HEK293T (cell line): ENCODE results near the gene CUBN.

Experiments used
- CTCF ChIA-PET: fragments of 350-600 bp; formaldehyde crosslinking; extraction: SDS; loops from one replicate; lab custom pipeline; 2021; ENCODE audit warnings: antibody characterized with exemption, inconsistent platforms; lab: Yijun Ruan, JAX
- POLR2A ChIA-PET: fragments of 350-600 bp; formaldehyde crosslinking; extraction: SDS; loops from one replicate; lab custom pipeline; 2020; ENCODE audit warnings: antibody characterized with exemption, inconsistent platforms; lab: Yijun Ruan, JAX
- DNase-seq: peaks from one replicate; pipeline ENCODE4 v3.0.0; 2012; ENCODE audit warnings: mixed read lengths; ENCODE audit errors: extremely low spot score
- ARNT ChIP-seq: fragments of 450-650 bp; IDR thresholded peaks from 2 replicates; pipeline ENCODE4 v1.6.1; 2017; ENCODE audit warnings: mild to moderate bottlenecking
- BHLHE40 ChIP-seq: fragments of 450-650 bp; IDR thresholded peaks from 2 replicates; pipeline ENCODE4 v1.6.1; 2016; ENCODE audit warnings: mild to moderate bottlenecking, moderate library complexity, borderline replicate concordance
- CTBP1 ChIP-seq: fragments of 450-650 bp; IDR thresholded peaks from 2 replicates; pipeline ENCODE4 v1.6.1; 2016; ENCODE audit warnings: borderline replicate concordance
- ELF4 ChIP-seq: fragments of 450-650 bp; IDR thresholded peaks from 2 replicates; pipeline ENCODE4 v1.6.1; 2017; ENCODE audit warnings: antibody characterized with exemption
- FOXA1 ChIP-seq: fragments of 450-650 bp; IDR thresholded peaks from 2 replicates; pipeline ENCODE4 v1.6.1; 2016; ENCODE audit warnings: mild to moderate bottlenecking
- FOXK2 ChIP-seq: fragments of 450-650 bp; IDR thresholded peaks from 2 replicates; pipeline ENCODE4 v1.6.1; 2016; ENCODE audit warnings: mild to moderate bottlenecking
- FOXM1 ChIP-seq: fragments of 450-650 bp; IDR thresholded peaks from 2 replicates; pipeline ENCODE4 v1.6.1; 2017; ENCODE audit warnings: mild to moderate bottlenecking, borderline replicate concordance
- HDGF ChIP-seq: fragments of 450-650 bp; IDR thresholded peaks from 2 replicates; pipeline ENCODE4 v1.6.1; 2017; ENCODE audit warnings: antibody characterized with exemption, borderline replicate concordance
- L3MBTL2 ChIP-seq: fragments of 450-650 bp; conservative IDR thresholded peaks from 2 replicates; pipeline ENCODE4 v1.6.1; 2016; ENCODE audit warnings: mild to moderate bottlenecking
- LEF1 ChIP-seq: fragments of 450-650 bp; IDR thresholded peaks from 2 replicates; pipeline ENCODE4 v1.6.1; 2017; ENCODE audit warnings: mild to moderate bottlenecking, borderline replicate concordance
- NFRKB ChIP-seq: fragments of 450-650 bp; IDR thresholded peaks from 2 replicates; pipeline ENCODE4 v1.6.1; 2016; ENCODE audit warnings: mild to moderate bottlenecking, moderate library complexity
- SP1 ChIP-seq: fragments of 450-650 bp; IDR thresholded peaks from 2 replicates; pipeline ENCODE4 v1.6.1; 2017
- SUZ12 ChIP-seq: fragments of 450-650 bp; IDR thresholded peaks from 2 replicates; pipeline ENCODE4 v1.6.1; 2016; ENCODE audit warnings: mild to moderate bottlenecking
- TARDBP ChIP-seq: fragments of 450-650 bp; IDR thresholded peaks from 2 replicates; pipeline ENCODE4 v1.6.1; 2016
- ZNF384 ChIP-seq: fragments of 450-650 bp; IDR thresholded peaks from 2 replicates; pipeline ENCODE4 v1.6.1; 2016
- TF ChIP-seq, protein P1 (sequence below): fragments of 450-650 bp; IDR thresholded peaks from 2 replicates; pipeline ENCODE4 v1.6.1; 2016

The CUBN gene

DNA sequence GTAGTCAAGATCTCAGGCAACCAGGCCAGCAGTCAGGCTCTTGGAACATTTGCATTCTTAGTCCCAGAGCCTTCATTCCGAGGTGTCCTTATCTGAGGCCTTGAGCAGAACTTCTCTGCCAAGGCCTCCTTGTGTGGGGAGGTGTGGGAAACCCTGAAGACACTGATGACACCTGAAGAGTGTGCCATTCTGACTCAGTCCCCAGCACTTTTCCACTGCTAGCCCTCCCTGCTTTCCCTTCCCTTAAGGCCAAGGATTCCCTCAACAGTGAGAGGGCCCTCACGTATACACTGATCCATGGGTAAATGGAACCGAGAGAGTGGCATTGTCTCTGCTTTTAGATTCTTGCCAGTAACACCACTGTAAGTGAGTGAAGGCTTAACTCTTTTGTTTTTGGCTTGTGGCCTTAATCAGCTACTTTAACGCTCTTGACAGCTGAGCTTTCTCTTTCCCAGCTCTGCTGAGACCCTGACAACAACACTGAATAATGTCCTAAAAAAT is 41.6 kb upstream of the CUBN start:
- TF ChIP-seq HDGF, result no peak
- no peak for TF ChIP-seq SP1
- no peak for TF ChIP-seq NFRKB
- no peak for TF ChIP-seq ELF4
- TF ChIP-seq L3MBTL2, result no peak
- ChIA-PET CTCF (interaction anchor here (0.6 kb wide), 1 partner anchor 42 kb away, joined by 3 read pairs; no protein-coding TSS in a partner anchor), POLR2A (interaction anchor here (1.2 kb wide), 1 partner anchor 30 kb away, joined by 3 read pairs; the partner anchor contains the start of gene TRDMT1)
- no peak for DNase-seq

DNA sequence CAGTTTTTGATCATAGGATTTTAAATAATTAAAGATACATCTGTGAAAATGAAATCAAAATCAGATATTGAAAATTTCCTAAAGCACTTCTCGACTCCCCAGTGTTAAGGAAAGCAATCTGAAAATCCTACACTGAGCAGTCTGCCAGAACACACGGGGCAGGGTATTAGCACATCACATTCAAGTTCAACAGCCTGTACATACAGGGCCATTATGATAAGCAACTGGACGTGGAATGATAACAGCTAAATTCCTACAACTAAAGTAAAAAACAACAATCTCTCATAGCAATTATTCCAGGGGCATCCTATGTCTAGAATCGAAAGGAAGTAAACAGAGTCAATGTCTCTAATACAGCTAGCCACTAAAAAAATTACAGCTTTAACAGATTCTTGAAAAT is 40.2 kb upstream of the CUBN start:
- DNase-seq, result no peak
- ChIA-PET POLR2A (no interaction called here), CTCF (no interaction called here)
- TF ChIP-seq L3MBTL2 (no peak), ELF4 (no peak), FOXM1 (no peak), NFRKB (no peak), CTBP1 (no peak), HDGF (no peak), LEF1 (no peak), SP1 (no peak), SUZ12 (no peak), FOXA1 (no peak), BHLHE40 (no peak), ARNT (no peak), TARDBP (no peak), ZNF384 (no peak), FOXK2 (no peak)
- TF ChIP-seq, protein P1, sequence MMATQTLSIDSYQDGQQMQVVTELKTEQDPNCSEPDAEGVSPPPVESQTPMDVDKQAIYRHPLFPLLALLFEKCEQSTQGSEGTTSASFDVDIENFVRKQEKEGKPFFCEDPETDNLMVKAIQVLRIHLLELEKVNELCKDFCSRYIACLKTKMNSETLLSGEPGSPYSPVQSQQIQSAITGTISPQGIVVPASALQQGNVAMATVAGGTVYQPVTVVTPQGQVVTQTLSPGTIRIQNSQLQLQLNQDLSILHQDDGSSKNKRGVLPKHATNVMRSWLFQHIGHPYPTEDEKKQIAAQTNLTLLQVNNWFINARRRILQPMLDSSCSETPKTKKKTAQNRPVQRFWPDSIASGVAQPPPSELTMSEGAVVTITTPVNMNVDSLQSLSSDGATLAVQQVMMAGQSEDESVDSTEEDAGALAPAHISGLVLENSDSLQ, result no peak

DNA sequence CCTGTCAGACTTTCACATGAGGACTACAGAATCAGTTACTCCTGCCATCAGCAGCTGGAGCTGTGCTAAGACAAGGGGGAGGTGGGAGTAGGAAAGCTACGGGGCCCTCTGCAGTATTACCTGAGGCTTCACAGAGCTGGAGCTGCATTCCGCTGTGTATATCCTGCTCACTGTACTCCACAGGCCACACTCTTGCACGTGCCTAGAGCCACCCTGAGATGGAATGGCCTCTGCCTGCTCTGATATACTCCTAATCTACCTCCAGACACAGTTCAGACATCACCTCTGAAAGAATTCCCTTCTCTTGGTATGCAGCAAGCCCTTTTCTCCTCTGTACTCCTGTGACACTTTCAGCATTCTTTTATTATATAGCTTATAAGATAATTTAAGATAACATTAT is 37.1 kb upstream of the CUBN start:
- CTCF ChIA-PET, result interaction anchor here (0.6 kb wide), 1 partner anchor 331 kb away, joined by 10 read pairs; no protein-coding TSS in a partner anchor
- POLR2A ChIA-PET, result no interaction called here
- TF ChIP-seq FOXM1 (no peak), L3MBTL2 (no peak), LEF1 (no peak), NFRKB (no peak), ELF4 (no peak), TARDBP (no peak), FOXK2 (no peak), FOXA1 (no peak), SP1 (no peak), HDGF (no peak), ZNF384 (no peak), SUZ12 (no peak), CTBP1 (no peak), BHLHE40 (no peak), ARNT (no peak)
- TF ChIP-seq, protein P1, result no peak

DNA sequence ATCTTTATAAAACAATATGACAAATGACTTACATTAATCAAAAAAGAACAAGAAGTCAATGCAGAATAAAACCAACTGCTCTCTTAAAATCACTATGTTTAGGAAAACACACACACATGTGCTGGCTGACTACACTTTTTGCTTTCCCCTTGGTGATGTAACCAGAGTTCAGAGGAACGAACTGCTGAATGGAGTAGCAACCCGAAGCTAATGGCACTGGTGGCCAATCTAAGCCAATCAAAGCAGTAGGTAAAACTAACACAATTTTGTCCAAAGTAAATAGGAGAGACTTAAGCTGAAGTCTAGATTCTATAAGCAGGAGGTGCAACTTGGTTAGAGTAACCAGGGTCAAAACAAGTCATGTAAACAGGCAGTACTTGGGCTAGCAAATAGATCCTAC is 33.2 kb upstream of the CUBN start:
- ChIA-PET POLR2A (interaction anchor here (1.5 kb wide), 1 partner anchor 67 kb away, joined by 3 read pairs; no protein-coding TSS in a partner anchor), CTCF (no interaction called here)
- TF ChIP-seq FOXM1, result no peak
- no peak for TF ChIP-seq SP1
- TF ChIP-seq CTBP1, result no peak
- no peak for TF ChIP-seq TARDBP
- no peak for TF ChIP-seq FOXK2
- no peak for TF ChIP-seq ZNF384
- no peak for TF ChIP-seq NFRKB
- no peak for TF ChIP-seq BHLHE40
- TF ChIP-seq L3MBTL2, result no peak
- TF ChIP-seq FOXA1, result no peak
- TF ChIP-seq ELF4, result no peak
- TF ChIP-seq SUZ12, result no peak
- no peak for TF ChIP-seq LEF1
- TF ChIP-seq, protein P1, result no peak
- no peak for TF ChIP-seq ARNT
- no peak for TF ChIP-seq HDGF
- no peak for DNase-seq

More for the DNA sequence above, 37.1 kb upstream of the CUBN start:
- DNase-seq, result no peak

DNA sequence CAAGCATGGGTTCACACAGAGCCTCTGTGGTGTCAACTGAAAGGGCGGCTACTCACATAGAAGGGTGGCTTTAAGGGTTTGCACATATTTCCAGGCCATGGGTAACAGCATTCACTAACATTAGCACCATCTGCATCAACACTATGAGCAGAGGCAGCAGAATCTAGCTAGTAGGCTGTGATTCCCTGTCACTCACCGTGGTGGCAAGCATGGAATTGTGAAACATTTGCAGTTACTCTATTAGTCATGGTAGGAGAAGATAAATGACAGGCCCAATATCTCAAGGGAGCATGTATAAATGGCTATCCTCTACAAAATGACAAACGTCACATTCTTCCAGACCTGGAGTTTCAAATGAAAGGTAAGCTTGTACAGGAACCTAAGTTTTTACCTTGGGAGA is 32.2 kb upstream of the CUBN start:
- DNase-seq, result no peak
- POLR2A ChIA-PET, result interaction anchor here (1.5 kb wide), 1 partner anchor 68 kb away, joined by 3 read pairs; no protein-coding TSS in a partner anchor
- TF ChIP-seq SP1 (no peak), TARDBP (no peak), FOXK2 (no peak), CTBP1 (no peak), FOXA1 (no peak), L3MBTL2 (no peak)
- CTCF ChIA-PET, result no interaction called here

DNA sequence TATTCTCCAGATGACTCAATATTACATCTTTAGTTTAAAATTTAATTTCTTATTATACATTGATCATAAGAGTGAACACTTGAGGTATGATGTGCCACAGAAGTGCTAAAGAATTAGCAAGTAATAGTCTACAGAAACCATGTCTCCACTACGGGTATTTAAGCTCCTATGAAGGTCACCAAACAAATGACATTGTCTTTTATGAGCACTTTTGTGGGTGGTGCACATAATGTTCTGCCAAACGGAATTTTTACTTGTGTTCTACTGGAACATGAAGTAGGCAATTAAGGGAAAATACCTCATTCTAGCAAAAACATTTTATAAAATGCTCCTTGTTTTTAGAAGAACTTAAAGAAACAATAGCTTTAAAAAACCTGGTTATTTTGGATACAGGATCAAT is 27.4 kb upstream of the CUBN start:
- ChIA-PET CTCF (no interaction called here), POLR2A (interaction anchor here (1.6 kb wide), 1 partner anchor 44 kb away, joined by 3 read pairs; the partner anchor contains the start of gene TRDMT1)
- TF ChIP-seq L3MBTL2 (no peak), FOXK2 (no peak)
- no peak for DNase-seq
